ENCODE measurements around the gene USP4.
"Not testable (repeated sequence)": the region's sequence is repeated elsewhere in the genome, so short reads cannot be mapped to it uniquely, and the experiment has no call there.

DNA sequence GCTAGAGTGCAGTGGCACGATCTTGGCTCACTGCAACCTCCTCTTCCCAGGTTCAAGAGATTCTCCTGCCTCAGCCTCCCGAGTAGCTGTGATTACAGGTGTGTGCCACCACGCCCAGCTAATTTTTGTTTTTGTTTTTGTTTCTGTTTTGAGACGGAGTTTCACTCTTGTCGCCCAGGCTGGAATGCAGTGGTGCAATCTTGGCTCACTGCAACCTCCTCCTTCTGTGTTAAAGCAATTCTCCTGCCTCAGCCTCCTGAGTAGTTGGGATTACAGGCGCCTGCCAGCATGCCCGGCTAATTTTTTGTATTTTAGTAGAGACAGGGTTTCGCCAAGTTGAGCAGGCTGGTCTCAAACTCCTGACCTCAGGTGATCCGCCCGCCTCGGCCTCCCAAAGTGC is 99.8 kb downstream of the USP4 start:
- not testable (repeated sequence) for TF ChIP-seq EZH2 (conservative IDR thresholded peaks at IDR 0.05; ENCODE audit: low read depth, low read length); ZFP37 (CRISPR knock-in tag; IDR thresholded peaks at IDR 0.05; ENCODE audit: borderline replicate concordance); SP1 (IDR thresholded peaks at IDR 0.05); SP1 (CRISPR knock-in tag; IDR thresholded peaks at IDR 0.05); RAD51 (IDR thresholded peaks at IDR 0.05; ENCODE audit: borderline replicate concordance); MAZ (IDR thresholded peaks at IDR 0.05; ENCODE audit: borderline replicate concordance, low read depth, low read length); MAZ (CRISPR knock-in tag; IDR thresholded peaks at IDR 0.05; ENCODE audit: low read depth); FOXA1 (IDR thresholded peaks at IDR 0.05); FOXA1 (CRISPR knock-in tag; IDR thresholded peaks at IDR 0.05); PCBP1 (IDR thresholded peaks at IDR 0.05; ENCODE audit: borderline replicate concordance, low read depth, low read length)
- TF ChIP-seq, protein P1, sequence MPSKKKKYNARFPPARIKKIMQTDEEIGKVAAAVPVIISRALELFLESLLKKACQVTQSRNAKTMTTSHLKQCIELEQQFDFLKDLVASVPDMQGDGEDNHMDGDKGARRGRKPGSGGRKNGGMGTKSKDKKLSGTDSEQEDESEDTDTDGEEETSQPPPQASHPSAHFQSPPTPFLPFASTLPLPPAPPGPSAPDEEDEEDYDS (CRISPR knock-in tag; IDR thresholded peaks at IDR 0.05) = not testable (repeated sequence)
- TF ChIP-seq, protein P2, sequence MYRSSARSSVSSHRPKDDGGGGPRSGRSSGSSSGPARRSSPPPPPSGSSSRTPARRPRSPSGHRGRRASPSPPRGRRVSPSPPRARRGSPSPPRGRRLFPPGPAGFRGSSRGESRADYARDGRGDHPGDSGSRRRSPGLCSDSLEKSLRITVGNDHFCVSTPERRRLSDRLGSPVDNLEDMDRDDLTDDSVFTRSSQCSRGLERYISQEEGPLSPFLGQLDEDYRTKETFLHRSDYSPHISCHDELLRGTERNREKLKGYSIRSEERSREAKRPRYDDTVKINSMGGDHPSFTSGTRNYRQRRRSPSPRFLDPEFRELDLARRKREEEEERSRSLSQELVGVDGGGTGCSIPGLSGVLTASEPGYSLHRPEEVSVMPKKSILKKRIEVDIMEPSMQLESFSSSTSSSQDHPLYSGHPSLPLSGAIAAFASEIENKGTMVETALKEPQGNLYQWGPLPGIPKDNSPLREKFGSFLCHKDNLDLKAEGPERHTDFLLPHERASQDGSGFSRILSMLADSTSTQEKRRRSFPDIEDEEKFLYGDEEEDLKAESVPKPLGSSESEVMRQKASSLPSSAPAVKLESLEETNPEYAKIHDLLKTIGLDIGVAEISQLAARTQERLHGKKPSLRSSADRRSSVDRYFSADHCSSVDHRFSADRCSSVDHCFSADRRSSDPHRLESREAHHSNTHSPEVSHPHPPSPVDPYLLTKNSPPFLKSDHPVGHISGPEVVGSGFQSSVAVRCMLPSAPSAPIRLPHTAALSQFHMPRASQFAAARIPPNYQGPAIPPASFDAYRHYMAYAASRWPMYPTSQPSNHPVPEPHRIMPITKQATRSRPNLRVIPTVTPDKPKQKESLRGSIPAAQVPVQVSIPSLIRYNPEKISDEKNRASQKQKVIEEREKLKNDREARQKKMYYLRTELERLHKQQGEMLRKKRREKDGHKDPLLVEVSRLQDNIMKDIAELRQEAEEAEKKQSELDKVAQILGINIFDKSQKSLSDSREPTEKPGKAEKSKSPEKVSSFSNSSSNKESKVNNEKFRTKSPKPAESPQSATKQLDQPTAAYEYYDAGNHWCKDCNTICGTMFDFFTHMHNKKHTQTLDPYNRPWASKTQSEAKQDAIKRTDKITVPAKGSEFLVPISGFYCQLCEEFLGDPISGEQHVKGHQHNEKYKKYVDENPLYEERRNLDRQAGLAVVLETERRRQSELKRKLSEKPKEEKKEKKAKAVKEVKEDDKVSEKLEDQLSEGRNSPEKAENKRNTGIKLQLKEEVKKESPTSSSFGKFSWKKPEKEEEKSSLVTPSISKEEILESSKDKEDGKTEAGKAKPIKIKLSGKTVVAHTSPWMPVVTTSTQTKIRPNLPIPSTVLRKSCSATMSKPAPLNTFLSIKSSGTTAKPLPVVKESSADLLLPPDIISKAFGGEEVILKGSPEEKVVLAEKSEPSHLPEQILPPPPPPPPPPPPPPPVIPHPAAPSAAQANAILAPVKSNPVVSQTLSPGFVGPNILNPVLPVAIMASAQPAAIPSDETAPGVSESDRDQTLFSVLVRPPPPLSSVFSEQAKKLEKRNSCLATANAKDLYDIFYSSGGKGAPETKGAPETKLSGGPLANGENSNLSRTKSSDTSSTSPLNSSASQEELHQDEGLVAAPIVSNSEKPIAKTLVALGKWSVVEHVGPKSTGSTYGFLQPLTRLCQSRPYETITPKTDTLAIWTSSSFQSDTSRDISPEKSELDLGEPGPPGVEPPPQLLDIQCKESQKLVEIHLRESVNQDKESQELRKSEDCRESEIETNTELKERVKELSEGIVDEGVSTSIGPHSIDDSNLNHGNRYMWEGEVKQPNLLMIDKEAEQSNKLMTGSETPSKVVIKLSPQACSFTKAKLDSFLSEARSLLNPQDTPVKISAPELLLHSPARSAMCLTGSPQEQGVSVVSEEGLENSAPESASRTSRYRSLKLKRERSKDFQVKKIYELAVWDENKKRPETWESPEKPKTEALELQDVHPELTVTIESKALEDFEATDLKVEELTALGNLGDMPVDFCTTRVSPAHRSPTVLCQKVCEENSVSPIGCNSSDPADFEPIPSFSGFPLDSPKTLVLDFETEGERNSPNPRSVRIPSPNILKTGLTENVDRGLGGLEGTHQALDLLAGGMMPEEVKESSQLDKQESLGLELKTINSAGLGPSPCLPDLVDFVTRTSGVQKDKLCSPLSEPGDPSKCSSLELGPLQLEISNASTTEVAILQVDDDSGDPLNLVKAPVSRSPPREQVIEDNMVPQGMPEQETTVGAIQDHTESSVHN (CRISPR knock-in tag; IDR thresholded peaks at IDR 0.05) = not testable (repeated sequence)
- TF ChIP-seq, protein P3, sequence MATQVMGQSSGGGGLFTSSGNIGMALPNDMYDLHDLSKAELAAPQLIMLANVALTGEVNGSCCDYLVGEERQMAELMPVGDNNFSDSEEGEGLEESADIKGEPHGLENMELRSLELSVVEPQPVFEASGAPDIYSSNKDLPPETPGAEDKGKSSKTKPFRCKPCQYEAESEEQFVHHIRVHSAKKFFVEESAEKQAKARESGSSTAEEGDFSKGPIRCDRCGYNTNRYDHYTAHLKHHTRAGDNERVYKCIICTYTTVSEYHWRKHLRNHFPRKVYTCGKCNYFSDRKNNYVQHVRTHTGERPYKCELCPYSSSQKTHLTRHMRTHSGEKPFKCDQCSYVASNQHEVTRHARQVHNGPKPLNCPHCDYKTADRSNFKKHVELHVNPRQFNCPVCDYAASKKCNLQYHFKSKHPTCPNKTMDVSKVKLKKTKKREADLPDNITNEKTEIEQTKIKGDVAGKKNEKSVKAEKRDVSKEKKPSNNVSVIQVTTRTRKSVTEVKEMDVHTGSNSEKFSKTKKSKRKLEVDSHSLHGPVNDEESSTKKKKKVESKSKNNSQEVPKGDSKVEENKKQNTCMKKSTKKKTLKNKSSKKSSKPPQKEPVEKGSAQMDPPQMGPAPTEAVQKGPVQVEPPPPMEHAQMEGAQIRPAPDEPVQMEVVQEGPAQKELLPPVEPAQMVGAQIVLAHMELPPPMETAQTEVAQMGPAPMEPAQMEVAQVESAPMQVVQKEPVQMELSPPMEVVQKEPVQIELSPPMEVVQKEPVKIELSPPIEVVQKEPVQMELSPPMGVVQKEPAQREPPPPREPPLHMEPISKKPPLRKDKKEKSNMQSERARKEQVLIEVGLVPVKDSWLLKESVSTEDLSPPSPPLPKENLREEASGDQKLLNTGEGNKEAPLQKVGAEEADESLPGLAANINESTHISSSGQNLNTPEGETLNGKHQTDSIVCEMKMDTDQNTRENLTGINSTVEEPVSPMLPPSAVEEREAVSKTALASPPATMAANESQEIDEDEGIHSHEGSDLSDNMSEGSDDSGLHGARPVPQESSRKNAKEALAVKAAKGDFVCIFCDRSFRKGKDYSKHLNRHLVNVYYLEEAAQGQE (IDR thresholded peaks at IDR 0.05; ENCODE audit: borderline replicate concordance in 1 of 2, low read depth in 1 of 2, low read length in 2 of 2) = not testable (repeated sequence)
- TF ChIP-seq, protein P4, sequence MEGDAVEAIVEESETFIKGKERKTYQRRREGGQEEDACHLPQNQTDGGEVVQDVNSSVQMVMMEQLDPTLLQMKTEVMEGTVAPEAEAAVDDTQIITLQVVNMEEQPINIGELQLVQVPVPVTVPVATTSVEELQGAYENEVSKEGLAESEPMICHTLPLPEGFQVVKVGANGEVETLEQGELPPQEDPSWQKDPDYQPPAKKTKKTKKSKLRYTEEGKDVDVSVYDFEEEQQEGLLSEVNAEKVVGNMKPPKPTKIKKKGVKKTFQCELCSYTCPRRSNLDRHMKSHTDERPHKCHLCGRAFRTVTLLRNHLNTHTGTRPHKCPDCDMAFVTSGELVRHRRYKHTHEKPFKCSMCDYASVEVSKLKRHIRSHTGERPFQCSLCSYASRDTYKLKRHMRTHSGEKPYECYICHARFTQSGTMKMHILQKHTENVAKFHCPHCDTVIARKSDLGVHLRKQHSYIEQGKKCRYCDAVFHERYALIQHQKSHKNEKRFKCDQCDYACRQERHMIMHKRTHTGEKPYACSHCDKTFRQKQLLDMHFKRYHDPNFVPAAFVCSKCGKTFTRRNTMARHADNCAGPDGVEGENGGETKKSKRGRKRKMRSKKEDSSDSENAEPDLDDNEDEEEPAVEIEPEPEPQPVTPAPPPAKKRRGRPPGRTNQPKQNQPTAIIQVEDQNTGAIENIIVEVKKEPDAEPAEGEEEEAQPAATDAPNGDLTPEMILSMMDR (CRISPR knock-in tag; IDR thresholded peaks at IDR 0.05) = not testable (repeated sequence)
- TF ChIP-seq, protein P5, sequence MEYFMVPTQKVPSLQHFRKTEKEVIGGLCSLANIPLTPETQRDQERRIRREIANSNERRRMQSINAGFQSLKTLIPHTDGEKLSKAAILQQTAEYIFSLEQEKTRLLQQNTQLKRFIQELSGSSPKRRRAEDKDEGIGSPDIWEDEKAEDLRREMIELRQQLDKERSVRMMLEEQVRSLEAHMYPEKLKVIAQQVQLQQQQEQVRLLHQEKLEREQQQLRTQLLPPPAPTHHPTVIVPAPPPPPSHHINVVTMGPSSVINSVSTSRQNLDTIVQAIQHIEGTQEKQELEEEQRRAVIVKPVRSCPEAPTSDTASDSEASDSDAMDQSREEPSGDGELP (IDR thresholded peaks at IDR 0.05; ENCODE audit: borderline replicate concordance, low read depth) = not testable (repeated sequence)

Measured in HepG2 (cell line).